SU-DHL-6 (cell line): ENCODE results near the gene RNF223.

Experiments used
- H2AFZ ChIP-seq: fragments of 200-600 bp; sonication (generic); 2 replicates; pipeline ENCODE4 v1.6.1; 2014; ENCODE audit warnings: low read depth, mild to moderate bottlenecking, moderate library complexity, mixed read lengths, antibody characterized with exemption, low read length; ENCODE audit not compliant: severe bottlenecking
- H3F3A ChIP-seq: fragments of 200-600 bp; shearing (Covaris generic); 2 replicates; pipeline ENCODE4 v1.6.0; 2016; ENCODE audit warnings: antibody characterized with exemption, mild to moderate bottlenecking; ENCODE audit not compliant: insufficient read depth
- H3K27ac ChIP-seq: fragments of 200-600 bp; sonication (generic); 2 replicates; pipeline ENCODE4 v1.5.1; 2016; ENCODE audit warnings: low read depth, mild to moderate bottlenecking, low read length, moderate library complexity, mixed read lengths
- H3K27me3 ChIP-seq: fragments of 200-600 bp; sonication (generic), shearing (Covaris generic); 2 replicates; pipeline ENCODE4 v1.6.0; 2014; ENCODE audit warnings: mild to moderate bottlenecking, low read length
- H3K36me3 ChIP-seq: fragments of 200-600 bp; sonication (generic); 2 replicates; pipeline ENCODE4 v1.6.1; 2014; ENCODE audit warnings: mild to moderate bottlenecking, low read length, mixed read lengths
- H3K4me2 ChIP-seq: fragments of 300-600, 200-600 bp; shearing (Covaris generic), sonication (generic); 2 replicates; pipeline ENCODE4 v1.6.0; 2014; ENCODE audit warnings: low read length, low read depth, mild to moderate bottlenecking; ENCODE audit not compliant: poor library complexity, severe bottlenecking
- H3K4me3 ChIP-seq: fragments of 200-600 bp; sonication (generic); 2 replicates; pipeline ENCODE4 v1.5.1; 2014; ENCODE audit warnings: antibody characterized with exemption, low read length, mild to moderate bottlenecking, mixed read lengths; ENCODE audit not compliant: insufficient read depth, poor library complexity, severe bottlenecking
- H3K79me2 ChIP-seq: fragments of 200-600 bp; sonication (generic); 2 replicates; pipeline ENCODE4 v1.6.1; 2014; ENCODE audit warnings: mild to moderate bottlenecking, low read length, moderate library complexity; ENCODE audit not compliant: insufficient read depth
- H3K9ac ChIP-seq: fragments of 200-600 bp; sonication (generic); 2 replicates; pipeline ENCODE4 v1.7.0; 2014; ENCODE audit warnings: mild to moderate bottlenecking, low read length
- H3K9me2 ChIP-seq: fragments of 200-600 bp; sonication (generic); replicated peaks from 2 replicates; pipeline ENCODE4 v1.6.1; 2014; ENCODE audit warnings: low read length; ENCODE audit not compliant: insufficient read depth
- H3K9me3 ChIP-seq: fragments of 200-600 bp; sonication (generic); 2 replicates; pipeline ENCODE4 v1.6.1; 2014; ENCODE audit warnings: low read length, mixed read lengths; ENCODE audit not compliant: insufficient read depth
- H4K20me1 ChIP-seq: fragments of 200-600 bp; sonication (generic); 2 replicates; pipeline ENCODE4 v1.6.1; 2014; ENCODE audit warnings: low read depth, mild to moderate bottlenecking, antibody characterized with exemption, low read length, moderate library complexity, mixed read lengths
- EZH2phosphoT487 ChIP-seq: fragments of 200-600 bp; sonication (generic), shearing (Covaris generic); conservative IDR thresholded peaks from 2 replicates; pipeline ENCODE4 v1.6.1; 2018; ENCODE audit warnings: mild to moderate bottlenecking, antibody characterized with exemption, low read length, moderate library complexity, mixed read lengths
- TF ChIP-seq, protein P1 (sequence below): fragments of 200-600 bp; sonication (generic); IDR thresholded peaks from one replicate; pipeline ENCODE4 v1.5.1; 2017; ENCODE audit warnings: antibody characterized with exemption, mild to moderate bottlenecking, low read length, moderate library complexity; ENCODE audit not compliant: insufficient read depth, poor library complexity, severe bottlenecking

The RNF223 gene

DNA sequence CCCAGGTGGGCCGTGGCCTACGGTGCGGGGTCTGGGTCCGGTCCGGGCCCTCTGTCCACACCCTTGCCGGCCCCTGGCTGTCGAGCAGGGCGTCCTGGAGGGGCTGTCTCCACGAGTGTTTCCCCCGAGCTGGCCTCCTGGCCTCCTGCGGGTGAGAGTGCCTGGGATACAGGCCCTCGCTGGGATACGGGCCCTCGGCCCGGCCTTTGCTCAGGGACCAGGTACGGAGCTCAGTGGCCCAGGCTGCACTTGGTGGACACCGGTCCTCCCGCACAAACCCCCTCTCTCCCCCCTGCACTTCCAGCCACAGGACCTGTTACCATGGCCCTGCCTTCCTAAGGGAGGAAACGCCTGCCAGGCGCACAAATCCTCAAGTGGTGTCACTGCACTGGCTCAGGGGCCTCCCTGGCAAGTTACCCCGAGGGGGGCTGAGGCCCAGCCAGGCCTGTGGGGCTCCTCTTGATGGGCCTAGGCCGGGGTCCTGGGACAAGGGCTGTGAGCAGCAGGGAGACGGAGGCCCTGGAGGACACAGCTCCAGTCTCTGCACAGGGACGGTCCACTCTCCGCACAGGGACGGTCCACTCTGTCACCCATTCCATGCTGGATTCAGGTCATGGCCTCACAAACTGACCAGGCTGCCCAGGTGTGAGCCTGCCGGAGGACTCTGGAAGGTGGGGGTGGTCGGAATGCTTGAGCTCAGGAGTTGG is 18.2 kb upstream of the RNF223 start:
- Histone ChIP-seq H3K27ac (no peak overlapping the region), H2AFZ (no peak overlapping the region), H3K79me2 (no peaks in the 10 kb centered on the region), H3K9ac (no peak overlapping the region), H3K4me2 (no peak overlapping the region), H3K4me3 (no peak overlapping the region), H4K20me1 (no peaks in the 10 kb centered on the region), H3K9me3 (no peaks in the 10 kb centered on the region), H3K9me2 (no peaks in the 10 kb centered on the region), H3K27me3 (no peaks in the 10 kb centered on the region), H3K36me3 (no peaks in the 10 kb centered on the region), H3F3A (no peaks in the 10 kb centered on the region)
- no peak for TF ChIP-seq EZH2phosphoT487
- TF ChIP-seq, protein P1, sequence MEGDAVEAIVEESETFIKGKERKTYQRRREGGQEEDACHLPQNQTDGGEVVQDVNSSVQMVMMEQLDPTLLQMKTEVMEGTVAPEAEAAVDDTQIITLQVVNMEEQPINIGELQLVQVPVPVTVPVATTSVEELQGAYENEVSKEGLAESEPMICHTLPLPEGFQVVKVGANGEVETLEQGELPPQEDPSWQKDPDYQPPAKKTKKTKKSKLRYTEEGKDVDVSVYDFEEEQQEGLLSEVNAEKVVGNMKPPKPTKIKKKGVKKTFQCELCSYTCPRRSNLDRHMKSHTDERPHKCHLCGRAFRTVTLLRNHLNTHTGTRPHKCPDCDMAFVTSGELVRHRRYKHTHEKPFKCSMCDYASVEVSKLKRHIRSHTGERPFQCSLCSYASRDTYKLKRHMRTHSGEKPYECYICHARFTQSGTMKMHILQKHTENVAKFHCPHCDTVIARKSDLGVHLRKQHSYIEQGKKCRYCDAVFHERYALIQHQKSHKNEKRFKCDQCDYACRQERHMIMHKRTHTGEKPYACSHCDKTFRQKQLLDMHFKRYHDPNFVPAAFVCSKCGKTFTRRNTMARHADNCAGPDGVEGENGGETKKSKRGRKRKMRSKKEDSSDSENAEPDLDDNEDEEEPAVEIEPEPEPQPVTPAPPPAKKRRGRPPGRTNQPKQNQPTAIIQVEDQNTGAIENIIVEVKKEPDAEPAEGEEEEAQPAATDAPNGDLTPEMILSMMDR = no peak

DNA sequence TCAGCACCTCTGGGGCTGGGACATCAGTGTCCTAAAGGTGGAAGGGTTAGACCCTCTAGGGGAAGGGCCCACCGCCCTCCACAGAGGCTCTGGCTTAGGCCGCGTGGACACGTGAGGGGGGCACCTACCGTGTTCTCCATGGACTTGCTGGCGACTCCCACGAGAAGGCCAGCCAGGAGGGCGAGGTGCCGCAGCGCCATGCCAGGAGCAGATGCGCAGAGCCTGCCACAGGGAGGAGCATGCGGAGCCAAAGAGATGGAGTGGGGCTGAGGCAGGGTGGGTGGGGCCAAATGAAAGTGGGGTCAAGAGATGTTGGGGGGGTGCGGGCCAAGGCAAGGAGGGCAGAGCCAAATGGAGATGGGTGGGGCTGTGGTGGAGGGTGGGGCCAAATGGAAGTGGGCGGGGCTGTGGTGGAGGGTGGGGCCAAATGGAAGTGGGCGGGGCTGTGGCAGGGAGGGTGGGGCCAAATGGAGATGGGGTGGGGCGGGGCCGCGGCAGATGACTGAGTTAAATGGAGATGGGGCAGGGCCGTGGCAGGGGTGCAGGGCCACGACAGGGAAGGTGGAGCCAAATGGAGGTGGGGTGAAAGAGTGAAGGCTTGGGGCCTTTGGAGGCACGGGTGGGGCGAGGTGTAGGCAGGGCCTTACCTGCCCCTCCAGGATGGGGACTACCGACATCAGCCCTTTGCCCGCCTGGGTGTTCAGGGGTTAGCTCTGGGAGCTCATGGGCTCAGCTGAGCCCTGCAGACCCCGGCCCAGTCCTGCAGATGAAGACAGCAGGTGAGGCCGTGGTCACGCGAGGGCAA is 17.4 kb upstream of the RNF223 start:
- Histone ChIP-seq H3K9ac (no peak overlapping the region), H3K9me3 (no peaks in the 10 kb centered on the region), H3K27ac (no peak overlapping the region), H3K4me2 (no peak overlapping the region), H3K36me3 (no peaks in the 10 kb centered on the region), H3K27me3 (no peaks in the 10 kb centered on the region), H4K20me1 (no peaks in the 10 kb centered on the region), H2AFZ (no peak overlapping the region), H3K9me2 (no peaks in the 10 kb centered on the region), H3K4me3 (no peak overlapping the region), H3F3A (no peaks in the 10 kb centered on the region), H3K79me2 (no peaks in the 10 kb centered on the region)
- TF ChIP-seq, protein P1 = no peak
- TF ChIP-seq EZH2phosphoT487 = no peak

DNA sequence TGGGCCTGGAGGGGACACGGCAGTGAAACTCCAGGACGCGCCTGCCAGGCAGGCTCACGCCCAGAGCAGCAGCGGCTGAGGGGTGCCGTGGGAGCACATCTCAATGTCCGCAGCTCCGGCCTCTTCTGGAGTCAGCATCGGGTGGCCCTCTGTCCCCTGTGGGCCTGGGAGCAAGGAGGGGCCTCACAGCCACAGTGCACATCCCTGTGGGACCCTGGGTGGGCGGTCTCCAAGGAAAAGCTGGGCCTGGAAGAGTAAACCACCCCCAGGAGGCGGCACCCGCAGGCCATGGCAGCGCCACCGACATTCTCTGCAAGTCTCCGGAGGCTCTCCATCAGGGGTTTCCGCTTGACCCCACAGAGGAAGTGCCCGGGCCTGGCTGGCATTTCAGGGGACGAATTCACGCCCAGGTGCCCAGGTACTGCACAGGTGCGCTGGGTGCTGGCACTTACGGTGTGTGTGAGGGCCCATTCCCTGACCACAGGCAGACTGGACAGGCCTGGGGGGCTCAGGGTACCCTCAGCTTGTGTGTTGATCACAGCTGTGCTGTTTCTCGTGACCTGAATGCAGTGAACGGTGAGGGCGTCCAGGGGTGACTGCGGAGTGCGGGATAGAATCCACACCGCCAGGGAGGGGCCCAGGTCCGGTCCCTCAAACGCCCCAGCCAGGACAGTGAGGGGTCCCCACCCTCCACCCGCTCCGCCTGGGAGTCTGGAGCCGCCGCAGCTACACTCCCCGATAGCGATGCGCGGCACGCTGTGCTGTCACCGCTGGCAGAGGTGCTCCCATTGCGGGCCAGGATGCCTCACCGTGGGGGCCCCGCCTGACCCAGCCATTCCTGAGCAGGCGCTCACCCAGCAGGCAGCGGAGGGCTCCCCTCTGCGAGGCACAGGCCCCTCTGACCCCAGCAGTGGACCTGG is 16.6 kb upstream of the RNF223 start:
- Histone ChIP-seq H2AFZ (no peak overlapping the region), H4K20me1 (no peaks in the 10 kb centered on the region)

More for the DNA sequence above, 16.6 kb upstream of the RNF223 start:
- H3K4me2 ChIP-seq = no peak overlapping the region
- no peak overlapping the region for H3K4me3 ChIP-seq
- no peaks in the 10 kb centered on the region for H3K9me2 ChIP-seq
- H3K79me2 ChIP-seq = no peaks in the 10 kb centered on the region
- H3K27me3 ChIP-seq = no peaks in the 10 kb centered on the region
- H3K27ac ChIP-seq = no peak overlapping the region
- no peaks in the 10 kb centered on the region for H3K9me3 ChIP-seq
- H3K36me3 ChIP-seq = no peaks in the 10 kb centered on the region
- TF ChIP-seq, protein P1 = no peak
- TF ChIP-seq EZH2phosphoT487 = no peak
- no peak overlapping the region for H3K9ac ChIP-seq
- no peaks in the 10 kb centered on the region for H3F3A ChIP-seq
